Fibroblast of the aortic adventitia (primary cell): ENCODE data around the gene INTS7. TPM values are rescaled to one million over a fixed set of nuclear protein-coding genes. Genes with fewer than 3 reads are reported as not detected.
"Not testable (repeated sequence)": the region's sequence is repeated elsewhere in the genome, so short reads cannot be mapped to it uniquely, and the experiment has no call there.

Experiments
- DNase-seq: peaks from one replicate; pipeline ENCODE4 v3.0.0-alpha.2; 2010; ENCODE audit warnings: low read depth
- H3K4me3 ChIP-seq: 2 replicates; pipeline ENCODE4 v1.5.1; 2011; ENCODE audit warnings: low read depth, mild to moderate bottlenecking, control low read depth, low read length, moderate library complexity
- CTCF ChIP-seq: IDR thresholded peaks from 2 replicates; pipeline ENCODE4 v1.5.1; 2011; ENCODE audit warnings: mild to moderate bottlenecking, low read length, control low read depth, inconsistent platforms; ENCODE audit not compliant: insufficient read depth
- total RNA-seq: library from RNA; depleted of rRNA; stranded (reverse); fragments of >200 nt; gene quantifications from 2 replicates; pipeline ENCODE4 v1.2.3, GENCODE V29; 2012; ENCODE audit warnings: low replicate concordance

Gene INTS7
- total RNA-seq, 1 donor = 34.7 TPM

- TF ChIP-seq CTCF = no peak
- H3K4me3 ChIP-seq = no peak overlapping the region
- DNase-seq = no peak
Measured at GRCh38 chr1:212007886-212008285, 27.5 kb downstream of the INTS7 start.

- DNase-seq = no peak
- TF ChIP-seq CTCF = no peak
- H3K4me3 ChIP-seq = no peak overlapping the region
Measured at GRCh38 chr1:212007178-212007577, 28.2 kb downstream of the INTS7 start.

GRCh38 chr1:212004895-212005608, 30.3 kb downstream of the INTS7 start:
- DNase-seq = no peak
- no peak for TF ChIP-seq CTCF
- H3K4me3 ChIP-seq = no peak overlapping the region

GRCh38 chr1:212002536-212002935, 32.8 kb downstream of the INTS7 start:
- TF ChIP-seq CTCF = no peak
- no peak overlapping the region for H3K4me3 ChIP-seq
- DNase-seq = peak; percentile 9

- not testable (repeated sequence) for H3K4me3 ChIP-seq, DNase-seq
Measured at GRCh38 chr1:211997426-211997825, 37.9 kb downstream of the INTS7 start.

- no peak for DNase-seq
- no peak for TF ChIP-seq CTCF
- no peak overlapping the region for H3K4me3 ChIP-seq
Measured at GRCh38 chr1:211991695-211992094, 43.7 kb downstream of the INTS7 start.

GRCh38 chr1:211986628-211987254, 48.6 kb downstream of the INTS7 start:
- peak; percentile 7 for DNase-seq
- H3K4me3 ChIP-seq = no peak overlapping the region
- TF ChIP-seq CTCF = no peak
